Suprapubic skin (tissue), 4 donors: ENCODE data around the gene DLEU7.

Source experiments
- EP300 ChIP-seq: sonication (generic); formaldehyde crosslinking; IDR thresholded peaks from one replicate; pipeline ENCODE4 v1.6.1; 2017; ENCODE audit warnings: antibody characterized with exemption
- POLR2A ChIP-seq, 2 donors: fragments of 450-650 bp; IDR thresholded peaks; one replicate each; pipeline ENCODE4 v1.6.1; 2017; ENCODE audit warnings: antibody characterized with exemption in 2 of 2, mild to moderate bottlenecking in 2 of 2, moderate library complexity in 2 of 2
- POLR2AphosphoS5 ChIP-seq, 3 donors: sonication (generic); formaldehyde crosslinking; IDR thresholded peaks; one replicate each; pipeline ENCODE4 v1.6.1; 2017; ENCODE audit warnings: antibody characterized with exemption in 3 of 3
- TF ChIP-seq, protein P1 (sequence below), 2 donors: fragments of 200-600 bp in 1 of 2; fragments of 450-650 bp in 1 of 2; sonication (generic) in 1 of 2; IDR thresholded peaks; one replicate each; pipeline ENCODE4 v1.5.1; 2016 to 2019; ENCODE audit warnings: antibody characterized with exemption in 2 of 2, mild to moderate bottlenecking in 1 of 2, moderate library complexity in 1 of 2

DNA sequence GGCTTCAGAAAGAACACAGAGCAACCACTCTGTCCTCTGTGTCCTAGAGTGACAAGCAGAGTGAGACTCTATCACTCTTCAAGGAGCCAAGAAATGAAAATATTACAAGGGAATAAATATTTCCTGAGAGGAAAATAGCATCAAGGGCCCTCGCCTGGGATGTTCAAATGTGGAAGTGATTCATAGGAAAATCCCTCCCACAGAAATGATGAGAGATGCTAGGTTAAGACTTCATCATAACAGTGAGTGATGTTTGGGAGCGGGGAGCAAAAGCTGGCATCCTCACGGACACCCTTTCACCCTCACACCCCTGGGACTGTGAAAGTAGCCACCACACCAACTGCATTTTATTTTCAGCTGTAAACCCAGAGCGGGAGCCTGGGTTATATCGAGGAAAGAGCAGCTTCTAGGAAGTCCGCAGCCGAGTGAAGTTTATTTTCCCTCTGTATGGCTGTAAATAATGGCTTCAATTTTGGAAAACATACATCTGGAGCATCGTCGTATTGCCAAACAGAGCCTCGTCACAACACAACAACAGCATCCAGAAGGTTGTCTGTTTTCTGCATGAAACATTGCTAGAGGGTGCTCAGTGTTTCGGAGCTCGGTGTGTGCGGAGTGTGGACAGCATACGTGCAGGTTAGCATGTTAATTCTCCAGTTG lies 54.8 kb downstream of the DLEU7 start:
- TF ChIP-seq, protein P1, sequence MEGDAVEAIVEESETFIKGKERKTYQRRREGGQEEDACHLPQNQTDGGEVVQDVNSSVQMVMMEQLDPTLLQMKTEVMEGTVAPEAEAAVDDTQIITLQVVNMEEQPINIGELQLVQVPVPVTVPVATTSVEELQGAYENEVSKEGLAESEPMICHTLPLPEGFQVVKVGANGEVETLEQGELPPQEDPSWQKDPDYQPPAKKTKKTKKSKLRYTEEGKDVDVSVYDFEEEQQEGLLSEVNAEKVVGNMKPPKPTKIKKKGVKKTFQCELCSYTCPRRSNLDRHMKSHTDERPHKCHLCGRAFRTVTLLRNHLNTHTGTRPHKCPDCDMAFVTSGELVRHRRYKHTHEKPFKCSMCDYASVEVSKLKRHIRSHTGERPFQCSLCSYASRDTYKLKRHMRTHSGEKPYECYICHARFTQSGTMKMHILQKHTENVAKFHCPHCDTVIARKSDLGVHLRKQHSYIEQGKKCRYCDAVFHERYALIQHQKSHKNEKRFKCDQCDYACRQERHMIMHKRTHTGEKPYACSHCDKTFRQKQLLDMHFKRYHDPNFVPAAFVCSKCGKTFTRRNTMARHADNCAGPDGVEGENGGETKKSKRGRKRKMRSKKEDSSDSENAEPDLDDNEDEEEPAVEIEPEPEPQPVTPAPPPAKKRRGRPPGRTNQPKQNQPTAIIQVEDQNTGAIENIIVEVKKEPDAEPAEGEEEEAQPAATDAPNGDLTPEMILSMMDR (IDR thresholded peaks at IDR 0.05) = no peak
- TF ChIP-seq POLR2AphosphoS5 (IDR thresholded peaks at IDR 0.05) (no peak), EP300 (no peak), POLR2A (IDR thresholded peaks at IDR 0.05) (no peak)
